Fibroblast of lung (primary cell): ENCODE results near the gene DOP1B.

ENCODE experiments used
- CTCF ChIP-seq, 2 donors: IDR thresholded peaks in 1 of 2; conservative IDR thresholded peaks in 1 of 2; 1 replicate in 1 of 2; 2 replicates in 1 of 2; pipeline ENCODE4 v1.5.1; 2011 to 2012; ENCODE audit warnings: low read length in 2 of 2, control low read depth in 1 of 2, inconsistent platforms in 1 of 2, low read depth in 1 of 2, mild to moderate bottlenecking in 1 of 2
- EZH2 ChIP-seq: IDR thresholded peaks from 2 replicates; pipeline ENCODE4 v1.5.1; 2012; ENCODE audit warnings: low read length, control low read depth, mild to moderate bottlenecking; ENCODE audit errors: missing control alignments

GRCh38 chr21:36188937-36189336 lies 32.3 kb downstream of the DOP1B start:
- TF ChIP-seq CTCF (conservative IDR thresholded peaks at IDR 0.05 in 1 of 2, IDR thresholded peaks at IDR 0.05 in 1 of 2; ENCODE audit: low read depth in 1 of 2, low read length in 2 of 2) (no peak), EZH2 (no peak)
